Astrocyte (in vitro differentiated cells and primary cell): ENCODE data around the gene ATP11A.

Experiments
- EZH2 ChIP-seq: IDR thresholded peaks from 2 replicates; pipeline ENCODE4 v1.6.1; 2012; ENCODE audit warnings: mild to moderate bottlenecking, low read length, inconsistent platforms; ENCODE audit not compliant: insufficient read depth
- TF ChIP-seq, protein P1 (sequence below): IDR thresholded peaks from 2 replicates; pipeline ENCODE4 v1.5.1; 2011; ENCODE audit warnings: low read depth, mild to moderate bottlenecking, inconsistent platforms, low read length, moderate library complexity; ENCODE audit not compliant: insufficient read depth

DNA sequence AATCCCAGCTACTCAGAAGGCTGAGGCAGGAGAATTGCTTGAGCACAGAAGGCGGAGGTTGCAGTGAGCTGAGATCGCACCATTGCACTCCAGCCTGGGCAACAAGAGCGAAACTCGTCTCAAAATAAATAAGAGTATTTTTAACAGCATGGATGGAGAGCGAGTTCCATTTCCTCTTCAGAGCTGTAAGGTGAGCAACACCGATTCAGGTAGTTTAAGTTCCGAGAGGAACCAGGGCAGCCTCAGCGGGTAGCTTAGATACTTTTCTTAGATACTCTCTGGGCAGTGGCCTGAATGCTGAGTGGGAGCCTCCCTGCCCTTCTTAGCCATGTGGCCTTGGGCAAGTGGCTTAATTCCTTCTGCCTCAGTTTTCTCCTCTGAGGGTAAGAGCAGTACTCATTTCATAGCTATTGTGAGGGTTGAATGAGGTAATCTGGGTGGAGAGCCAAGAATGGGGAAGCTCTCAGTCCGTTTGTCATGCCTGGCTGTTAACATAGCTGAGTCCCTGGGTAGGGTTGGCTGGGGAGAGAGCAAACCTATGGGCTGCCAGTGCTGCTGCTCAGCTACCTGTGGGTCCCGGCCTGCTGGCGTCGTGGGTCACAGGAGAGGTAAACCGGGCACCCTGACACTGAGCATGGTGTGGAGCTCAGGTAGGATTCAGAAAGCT, 4.1 kb downstream of the ATP11A start:
- TF ChIP-seq, protein P1, sequence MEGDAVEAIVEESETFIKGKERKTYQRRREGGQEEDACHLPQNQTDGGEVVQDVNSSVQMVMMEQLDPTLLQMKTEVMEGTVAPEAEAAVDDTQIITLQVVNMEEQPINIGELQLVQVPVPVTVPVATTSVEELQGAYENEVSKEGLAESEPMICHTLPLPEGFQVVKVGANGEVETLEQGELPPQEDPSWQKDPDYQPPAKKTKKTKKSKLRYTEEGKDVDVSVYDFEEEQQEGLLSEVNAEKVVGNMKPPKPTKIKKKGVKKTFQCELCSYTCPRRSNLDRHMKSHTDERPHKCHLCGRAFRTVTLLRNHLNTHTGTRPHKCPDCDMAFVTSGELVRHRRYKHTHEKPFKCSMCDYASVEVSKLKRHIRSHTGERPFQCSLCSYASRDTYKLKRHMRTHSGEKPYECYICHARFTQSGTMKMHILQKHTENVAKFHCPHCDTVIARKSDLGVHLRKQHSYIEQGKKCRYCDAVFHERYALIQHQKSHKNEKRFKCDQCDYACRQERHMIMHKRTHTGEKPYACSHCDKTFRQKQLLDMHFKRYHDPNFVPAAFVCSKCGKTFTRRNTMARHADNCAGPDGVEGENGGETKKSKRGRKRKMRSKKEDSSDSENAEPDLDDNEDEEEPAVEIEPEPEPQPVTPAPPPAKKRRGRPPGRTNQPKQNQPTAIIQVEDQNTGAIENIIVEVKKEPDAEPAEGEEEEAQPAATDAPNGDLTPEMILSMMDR: no peak
- TF ChIP-seq EZH2: no peak
